HepG2 (cell line): ENCODE results near the gene CTDSPL2.

Source experiments
- ZNF224 ChIP-seq: sonication (generic); formaldehyde crosslinking; IDR thresholded peaks from 2 replicates; pipeline ENCODE4 v1.5.0; 2020; ENCODE audit warnings: mild to moderate bottlenecking, missing genetic modification reagents
- ZNF546 ChIP-seq: sonication (generic); formaldehyde crosslinking; conservative IDR thresholded peaks from 2 replicates; pipeline ENCODE4 v1.8.1; 2023; ENCODE audit warnings: mild to moderate bottlenecking, missing genetic modification reagents
- TF ChIP-seq, protein P1 (sequence below): sonication (generic); formaldehyde crosslinking; IDR thresholded peaks from 2 replicates; pipeline ENCODE4 v1.4.0; 2020; ENCODE audit warnings: mild to moderate bottlenecking, missing genetic modification reagents
- TF ChIP-seq, protein P2 (sequence below): sonication (generic); formaldehyde crosslinking; IDR thresholded peaks from 2 replicates; pipeline ENCODE4 v1.4.0; 2020; ENCODE audit warnings: missing genetic modification reagents
- TF ChIP-seq, protein P3 (sequence below): sonication (generic); formaldehyde crosslinking; conservative IDR thresholded peaks from 2 replicates; pipeline ENCODE4 v1.8.0; 2022; ENCODE audit warnings: missing genetic modification reagents

DNA sequence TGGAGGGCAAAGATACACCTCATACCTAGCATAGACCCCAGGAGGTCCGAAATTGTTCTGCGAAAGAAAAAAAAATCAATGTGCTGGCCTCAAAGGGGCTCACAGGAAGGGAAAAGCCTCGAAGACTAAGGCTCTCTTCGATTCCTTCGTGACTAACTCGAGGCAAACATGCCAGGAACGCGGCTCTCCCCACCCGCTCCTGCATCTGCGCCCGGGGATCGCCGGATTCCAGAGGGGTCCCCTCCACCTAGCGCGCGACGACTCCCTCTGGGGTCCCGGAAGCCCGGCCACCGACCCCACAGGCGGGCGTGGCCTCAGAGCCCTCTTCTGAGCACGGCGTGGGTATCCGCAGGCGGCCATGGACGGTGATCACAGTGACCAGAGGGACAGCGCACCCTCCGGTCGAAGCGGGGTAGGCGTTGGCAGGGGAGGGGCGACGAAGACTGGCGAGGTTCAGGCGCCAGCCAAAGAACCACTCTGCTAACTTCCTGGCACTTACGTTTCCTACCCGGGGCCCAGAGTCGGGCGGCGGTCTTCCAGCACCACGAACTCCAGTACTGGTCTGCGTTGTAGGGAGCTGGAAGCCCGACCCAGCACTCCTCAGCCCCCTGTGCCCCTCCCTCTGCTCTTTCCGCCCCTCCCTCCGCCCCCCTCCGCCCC is 109.0 kb downstream of the CTDSPL2 start:
- TF ChIP-seq, protein P1, sequence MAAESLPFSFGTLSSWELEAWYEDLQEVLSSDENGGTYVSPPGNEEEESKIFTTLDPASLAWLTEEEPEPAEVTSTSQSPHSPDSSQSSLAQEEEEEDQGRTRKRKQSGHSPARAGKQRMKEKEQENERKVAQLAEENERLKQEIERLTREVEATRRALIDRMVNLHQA (CRISPR knock-in tag), result no peak
- TF ChIP-seq, protein P2, sequence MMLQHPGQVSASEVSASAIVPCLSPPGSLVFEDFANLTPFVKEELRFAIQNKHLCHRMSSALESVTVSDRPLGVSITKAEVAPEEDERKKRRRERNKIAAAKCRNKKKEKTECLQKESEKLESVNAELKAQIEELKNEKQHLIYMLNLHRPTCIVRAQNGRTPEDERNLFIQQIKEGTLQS (CRISPR knock-in tag), result 0 out of 2 replicates have a peak, but pooled peaks have one; percentile 23
- TF ChIP-seq, protein P3, sequence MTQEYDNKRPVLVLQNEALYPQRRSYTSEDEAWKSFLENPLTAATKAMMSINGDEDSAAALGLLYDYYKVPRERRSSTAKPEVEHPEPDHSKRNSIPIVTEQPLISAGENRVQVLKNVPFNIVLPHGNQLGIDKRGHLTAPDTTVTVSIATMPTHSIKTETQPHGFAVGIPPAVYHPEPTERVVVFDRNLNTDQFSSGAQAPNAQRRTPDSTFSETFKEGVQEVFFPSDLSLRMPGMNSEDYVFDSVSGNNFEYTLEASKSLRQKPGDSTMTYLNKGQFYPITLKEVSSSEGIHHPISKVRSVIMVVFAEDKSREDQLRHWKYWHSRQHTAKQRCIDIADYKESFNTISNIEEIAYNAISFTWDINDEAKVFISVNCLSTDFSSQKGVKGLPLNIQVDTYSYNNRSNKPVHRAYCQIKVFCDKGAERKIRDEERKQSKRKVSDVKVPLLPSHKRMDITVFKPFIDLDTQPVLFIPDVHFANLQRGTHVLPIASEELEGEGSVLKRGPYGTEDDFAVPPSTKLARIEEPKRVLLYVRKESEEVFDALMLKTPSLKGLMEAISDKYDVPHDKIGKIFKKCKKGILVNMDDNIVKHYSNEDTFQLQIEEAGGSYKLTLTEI (CRISPR knock-in tag), result no peak
- TF ChIP-seq ZNF224 (CRISPR knock-in tag) (peak; percentile 87; the same call in 1 of the 2 replicates), ZNF546 (0 out of 2 replicates have a peak, but pooled peaks have one; percentile 3)
